H1 (cell line): ENCODE measurements around the gene ADGRA3. TPM values are rescaled to one million over a fixed set of nuclear protein-coding genes. Genes with fewer than 3 reads are reported as not detected.
"Not testable (repeated sequence)": the region's sequence is repeated elsewhere in the genome, so short reads cannot be mapped to it uniquely, and the experiment has no call there.

ENCODE experiments used
- CTCF ChIA-PET: fragments of 300-600 bp; sonication (Branson Sonifier 250); formaldehyde crosslinking; loops from one replicate; lab custom pipeline; 2021; ENCODE audit not compliant: partially characterized antibody; lab: Charles Lee
- POLR2A ChIA-PET: fragments of 300-600 bp; sonication (Branson Sonifier 250); formaldehyde crosslinking; loops from one replicate; lab custom pipeline; 2021; ENCODE audit warnings: inconsistent platforms; ENCODE audit not compliant: partially characterized antibody; lab: Charles Lee
- DNase-seq, 2 experiments: peaks; one replicate each; pipeline versions ENCODE4 v3.0.0 to v3.0.0-alpha.2; 2010 to 2022; ENCODE audit warnings: low spot score in 2 of 2, low read depth in 1 of 2, mixed read lengths in 1 of 2
- FAIRE-seq: peaks from 2 replicates; lab custom pipeline; 2011; peaks lifted over from hg19 to GRCh38; lab: Jason Lieb, UNC
- H2AFZ ChIP-seq: 2 replicates; pipeline ENCODE4 v1.8.1; 2012; ENCODE audit warnings: low read length, inconsistent platforms
- H2AK5ac ChIP-seq: 2 replicates; pipeline ENCODE4 v1.6.1; 2013; ENCODE audit warnings: low read depth, low read length
- H2BK120ac ChIP-seq: replicated peaks from 2 replicates; pipeline ENCODE3; 2013; ENCODE audit warnings: low read depth, low read length, inconsistent platforms
- H2BK12ac ChIP-seq: 2 replicates; pipeline ENCODE4 v1.6.1; 2013; ENCODE audit warnings: low read depth, low read length
- H2BK15ac ChIP-seq: 2 replicates; pipeline ENCODE4 v1.6.1; 2013; ENCODE audit warnings: low read length
- H2BK20ac ChIP-seq: 2 replicates; pipeline ENCODE4 v1.6.1; 2013; ENCODE audit warnings: low read length
- H2BK5ac ChIP-seq: 2 replicates; pipeline ENCODE4 v1.6.1; 2013; ENCODE audit warnings: low read depth, low read length
- H3K14ac ChIP-seq: 2 replicates; pipeline ENCODE4 v1.6.1; 2013; ENCODE audit warnings: inconsistent platforms; ENCODE audit not compliant: insufficient read length
- H3K18ac ChIP-seq: 2 replicates; pipeline ENCODE4 v1.6.1; 2013; ENCODE audit warnings: low read length; ENCODE audit errors: extremely low read depth
- H3K23ac ChIP-seq: 2 replicates; pipeline ENCODE4 v1.6.1; 2013; ENCODE audit warnings: inconsistent platforms; ENCODE audit not compliant: insufficient read length
- H3K23me2 ChIP-seq: 2 replicates; pipeline ENCODE4 v1.6.1; 2013; ENCODE audit warnings: low read depth, low read length
- H3K27ac ChIP-seq: 2 replicates; pipeline ENCODE4 v1.6.1; 2011; ENCODE audit warnings: low read depth, low read length, inconsistent platforms
- H3K27me3 ChIP-seq, 4 experiments: replicated peaks in 1 of 4; 1 replicate in 1 of 4; 2 replicates in 3 of 4; pipeline versions ENCODE4 v1.6.1 to v1.8.1; 2011 to 2013; ENCODE audit warnings: low read length in 3 of 4, mild to moderate bottlenecking in 3 of 4, inconsistent platforms in 2 of 4, mixed read lengths in 2 of 4, moderate library complexity in 1 of 4; ENCODE audit not compliant: control insufficient read depth in 3 of 4, insufficient read depth in 3 of 4; ENCODE audit errors: extremely low read depth in 1 of 4
- H3K36me3 ChIP-seq, 4 experiments: 2 replicates each; pipeline versions ENCODE4 v1.6.1 to v1.8.1; 2011 to 2013; ENCODE audit warnings: mild to moderate bottlenecking in 4 of 4, low read length in 3 of 4, moderate library complexity in 2 of 4, control low read depth in 1 of 4, inconsistent platforms in 1 of 4; ENCODE audit not compliant: insufficient read depth in 4 of 4, control insufficient read depth in 2 of 4
- H3K4ac ChIP-seq: replicated peaks from 2 replicates; pipeline ENCODE3; 2013; ENCODE audit warnings: low read length, low read depth, mixed read lengths, inconsistent platforms; ENCODE audit not compliant: insufficient read length
- H3K4me1 ChIP-seq, 4 experiments: replicated peaks in 1 of 4; 1 replicate in 1 of 4; 2 replicates in 3 of 4; pipeline versions ENCODE4 v1.6.1 to v1.8.1; 2011 to 2013; ENCODE audit warnings: low read length in 3 of 4, inconsistent platforms in 2 of 4, mixed read lengths in 1 of 4; ENCODE audit not compliant: insufficient read depth in 4 of 4, control insufficient read depth in 3 of 4
- H3K4me2 ChIP-seq, 2 experiments: 2 replicates each; pipeline versions ENCODE4 v1.6.1 to v1.8.1; 2011 to 2013; ENCODE audit warnings: low read depth in 2 of 2, low read length in 2 of 2, control low read depth in 1 of 2, inconsistent platforms in 1 of 2, mild to moderate bottlenecking in 1 of 2; ENCODE audit not compliant: insufficient read depth in 1 of 2
- H3K4me3 ChIP-seq, 4 experiments: fragments of 200-600, 300-600 bp in 1 of 4; sonication (generic), shearing (Covaris generic), sonication (Bioruptor Twin) in 1 of 4; 2 replicates each; pipeline versions ENCODE4 v1.5.1 to v1.8.1; 2011 to 2016; ENCODE audit warnings: low read length in 4 of 4, low read depth in 3 of 4, control low read depth in 2 of 4, inconsistent platforms in 2 of 4, mild to moderate bottlenecking in 2 of 4, mixed read lengths in 1 of 4, moderate library complexity in 1 of 4; ENCODE audit not compliant: insufficient read depth in 2 of 4; ENCODE audit errors: extremely low read depth in 1 of 4
- H3K56ac ChIP-seq: replicated peaks from 2 replicates; pipeline ENCODE3; 2013; ENCODE audit warnings: low read depth, mild to moderate bottlenecking, mixed read lengths, low read length, inconsistent platforms; ENCODE audit not compliant: insufficient read length
- H3K79me1 ChIP-seq: 2 replicates; pipeline ENCODE4 v1.6.1; 2013; ENCODE audit warnings: low read depth, low read length, control low read depth
- H3K79me2 ChIP-seq, 2 experiments: 2 replicates each; pipeline versions ENCODE4 v1.6.1 to v1.8.1; 2012 to 2013; ENCODE audit warnings: low read length in 2 of 2, mild to moderate bottlenecking in 2 of 2, inconsistent platforms in 1 of 2; ENCODE audit not compliant: insufficient read depth in 2 of 2, control insufficient read depth in 1 of 2
- H3K9ac ChIP-seq, 4 experiments: replicated peaks in 1 of 4; 1 replicate in 1 of 4; 2 replicates in 3 of 4; pipeline versions ENCODE4 v1.6.1 to v1.8.1; 2011 to 2013; ENCODE audit warnings: low read depth in 3 of 4, low read length in 3 of 4, control low read depth in 2 of 4, mild to moderate bottlenecking in 2 of 4, moderate library complexity in 2 of 4, inconsistent platforms in 1 of 4; ENCODE audit errors: extremely low read depth in 1 of 4
- H3K9me3 ChIP-seq, 2 experiments: 2 replicates each; pipeline versions ENCODE4 v1.6.1 to v1.8.1; 2012 to 2013; ENCODE audit warnings: mild to moderate bottlenecking in 2 of 2, moderate library complexity in 2 of 2, control low read depth in 1 of 2, inconsistent platforms in 1 of 2, low read depth in 1 of 2, low read length in 1 of 2, mixed read lengths in 1 of 2; ENCODE audit not compliant: insufficient read depth in 2 of 2
- H4K20me1 ChIP-seq, 2 experiments: replicated peaks in 1 of 2; 2 replicates each; pipeline versions ENCODE3 to v1.8.1; 2011 to 2013; ENCODE audit warnings: inconsistent platforms in 2 of 2, low read length in 2 of 2, mild to moderate bottlenecking in 1 of 2; ENCODE audit not compliant: insufficient read depth in 2 of 2, control insufficient read depth in 1 of 2
- H4K5ac ChIP-seq: 2 replicates; pipeline ENCODE4 v1.6.1; 2013; ENCODE audit warnings: low read length, low read depth, mixed read lengths, inconsistent platforms; ENCODE audit not compliant: insufficient read length
- H4K8ac ChIP-seq: 2 replicates; pipeline ENCODE4 v1.8.0; 2013; ENCODE audit warnings: mild to moderate bottlenecking, moderate library complexity, low read length, inconsistent platforms; ENCODE audit not compliant: insufficient read depth; ENCODE audit errors: extremely low read depth
- H4K91ac ChIP-seq: replicated peaks from 2 replicates; pipeline ENCODE3; 2013; ENCODE audit warnings: low read length, mixed read lengths, inconsistent platforms; ENCODE audit not compliant: insufficient read length
- POLR2A ChIP-seq, 2 experiments: IDR thresholded peaks; 1 replicate in 1 of 2; 2 replicates in 1 of 2; pipeline ENCODE4 v1.6.1; 2011; ENCODE audit warnings: low read depth in 2 of 2, low read length in 2 of 2, mild to moderate bottlenecking in 2 of 2; ENCODE audit errors: control extremely low read depth in 1 of 2
- SIX5 ChIP-seq: IDR thresholded peaks from 2 replicates; pipeline ENCODE4 v1.6.1; 2011; ENCODE audit warnings: mild to moderate bottlenecking, low read depth, low read length
- SUZ12 ChIP-seq: fragments of 200-600 bp; sonication (generic); IDR thresholded peaks from 2 replicates; pipeline ENCODE4 v1.6.1; 2012; ENCODE audit warnings: mild to moderate bottlenecking, inconsistent platforms, low read length, moderate library complexity, mixed read lengths
- WGBS, 2 experiments: shearing (Covaris generic) in 1 of 2; methylation state at CpG; one replicate each; pipeline versions ENCODE4 v1.1.6 to v1.1.7; 2013 to 2015; ENCODE audit warnings: low lambda C conversion rate in 2 of 2, mixed read lengths in 2 of 2, inconsistent platforms in 1 of 2, low coverage in 1 of 2, missing lambda C conversion rate in 1 of 2; ENCODE audit not compliant: insufficient replicate concordance in 2 of 2, insufficient coverage in 1 of 2, insufficient read length in 1 of 2; ENCODE audit errors: extremely low coverage in 1 of 2, missing lambda C conversion rate in 1 of 2; 5-methylcytosine and 5-hydroxymethylcytosine counted together
- polyA plus RNA-seq, 7 experiments: library from polyadenylated mRNA; depleted of rRNA in 3 of 7; stranded (reverse) in 5 of 7; unstranded in 2 of 7; fragments of >200 nt in 5 of 7; fragments of 200-250 nt in 2 of 7; gene quantifications; 1 replicate in 5 of 7; 2 replicates in 1 of 7; 4 replicates in 1 of 7; pipeline versions ENCODE4 v1.2.1 to v1.2.3, GENCODE V29; 2011 to 2013; ENCODE audit warnings: missing spikeins in 2 of 7, mixed read lengths in 2 of 7
- total RNA-seq: library from RNA; stranded (reverse); fragmentation: NEBNext Ultra II Directional; extraction: Animal tissue kit (Norgen Biotek cat#: 25700); gene quantifications from 2 replicates; pipeline ENCODE4 v1.2.1, GENCODE V29; 2021

Gene ADGRA3
- total and polyA plus RNA-seq, 2 of the 8 experiments (the other 6 are each of a cell fraction or from before 2014, with no cell fraction given) = 31.5 to 63.0 TPM

DNA sequence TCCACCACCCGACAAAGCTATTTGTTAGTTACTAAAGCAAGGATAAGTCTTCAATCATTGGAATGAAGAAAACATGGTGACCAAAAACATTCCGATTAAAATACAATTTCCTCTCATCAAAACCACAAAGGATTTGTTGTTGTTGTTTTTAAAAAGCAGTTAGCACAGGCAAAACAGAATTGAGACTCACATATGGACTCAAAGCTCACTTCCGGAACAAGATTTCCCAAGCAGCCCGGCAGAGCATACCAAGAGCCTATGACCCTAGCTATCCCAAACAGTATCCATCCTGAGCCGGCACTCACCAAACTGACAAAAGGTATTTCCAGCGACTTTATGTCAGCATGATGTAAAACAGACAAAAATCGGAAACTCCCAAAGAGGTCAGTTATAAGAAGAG is 39.9 kb downstream of the ADGRA3 start (continued):
- no peak for TF ChIP-seq SUZ12
- no peak for TF ChIP-seq SIX5
- TF ChIP-seq POLR2A (IDR thresholded peaks at IDR 0.05; ENCODE audit: control extremely low read depth in 1 of 2, low read depth in 2 of 2, low read length in 2 of 2) = no peak
- TF ChIP-seq, all 59 proteins: peak for 0

DNA sequence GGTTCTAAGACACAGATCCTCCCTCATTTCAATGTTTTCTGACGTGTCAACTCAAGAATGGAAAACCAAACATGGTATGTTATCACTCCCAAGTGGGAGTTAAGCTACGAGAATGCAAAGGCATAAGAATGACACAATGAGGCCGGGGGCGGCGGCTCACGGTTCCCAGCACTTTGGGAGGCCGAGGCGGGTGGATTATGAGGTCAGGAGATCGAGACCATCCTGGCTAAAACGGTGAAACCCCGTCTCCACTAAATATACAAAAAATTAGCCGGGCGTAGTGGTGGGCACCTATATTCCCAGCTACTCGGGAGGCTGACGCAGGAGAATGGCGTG is 40.6 kb downstream of the ADGRA3 start:
- not testable (repeated sequence) for H3K56ac ChIP-seq, H3K9me3 ChIP-seq, H3K23me2 ChIP-seq, FAIRE-seq, H2BK20ac ChIP-seq, H3K27ac ChIP-seq, H2AFZ ChIP-seq, H3K4ac ChIP-seq, DNase-seq, H3K4me1 ChIP-seq, H2BK5ac ChIP-seq, H4K5ac ChIP-seq, H3K23ac ChIP-seq, H4K20me1 ChIP-seq, H3K79me1 ChIP-seq, H3K14ac ChIP-seq, H3K9ac ChIP-seq, H2BK120ac ChIP-seq, H3K27me3 ChIP-seq, H2AK5ac ChIP-seq, H4K8ac ChIP-seq, H2BK12ac ChIP-seq, H2BK15ac ChIP-seq, H4K91ac ChIP-seq, H3K4me3 ChIP-seq, H3K18ac ChIP-seq, H3K4me2 ChIP-seq
- WGBS, 2 experiments = 82% methylated on average over 16 of the region's 16 CpGs; no CpG with 5 or more reads in 1 of the 2 experiments
- peaks cover 6 to 89% of the 10 kb centered on the region in 2 experiments; a peak in 2 of 4 replicates for H3K79me2 ChIP-seq
- ChIA-PET POLR2A (interaction anchor here (0.8 to 1.3 kb wide), 3 partner anchors 23 to 40 kb away, joined by 3 to 5 read pairs (median 4); partner anchors contain the start of gene ADGRA3), CTCF (interaction anchor here (0.8 kb wide), 1 partner anchor 219 kb away, joined by 3 read pairs; no protein-coding TSS in a partner anchor)
- peaks cover 0 to 15% (median 4%) of the 10 kb centered on the region in 4 experiments; a peak in 5 of 8 replicates for H3K36me3 ChIP-seq
